Testis (tissue), 2 donors: Measurements from ENCODE around the gene HOXB3.

ENCODE experiments used
- POLR2A ChIP-seq: fragments of 450-650 bp; IDR thresholded peaks from one replicate; pipeline ENCODE4 v1.6.1; 2017; ENCODE audit warnings: antibody characterized with exemption, mild to moderate bottlenecking, moderate library complexity
- TF ChIP-seq, protein P1 (sequence below), 3 experiments: fragments of 450-650 bp in 2 of 3; fragments of 200-600 bp in 1 of 3; sonication (generic) in 1 of 3; IDR thresholded peaks; one replicate each; pipeline ENCODE4 v1.5.1; 2016 to 2019; ENCODE audit warnings: antibody characterized with exemption in 3 of 3, mild to moderate bottlenecking in 2 of 3, moderate library complexity in 1 of 3

DNA sequence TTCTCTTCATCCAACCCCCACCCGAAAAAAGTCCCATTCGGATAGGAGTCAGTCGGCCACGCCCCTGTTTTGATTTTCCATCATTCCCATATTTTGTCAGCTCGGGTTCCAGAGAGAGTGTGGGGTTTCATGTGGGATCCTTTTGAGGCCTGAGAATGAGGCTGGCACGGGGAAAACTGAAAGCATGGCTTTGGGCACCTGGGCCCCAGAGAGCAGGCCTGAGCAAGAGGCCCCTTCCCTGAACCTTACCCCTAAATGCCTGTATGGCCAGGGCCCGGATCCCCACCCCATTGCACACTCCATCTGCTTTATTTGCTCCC, 7.3 kb downstream of the HOXB3 start:
- TF ChIP-seq, protein P1, sequence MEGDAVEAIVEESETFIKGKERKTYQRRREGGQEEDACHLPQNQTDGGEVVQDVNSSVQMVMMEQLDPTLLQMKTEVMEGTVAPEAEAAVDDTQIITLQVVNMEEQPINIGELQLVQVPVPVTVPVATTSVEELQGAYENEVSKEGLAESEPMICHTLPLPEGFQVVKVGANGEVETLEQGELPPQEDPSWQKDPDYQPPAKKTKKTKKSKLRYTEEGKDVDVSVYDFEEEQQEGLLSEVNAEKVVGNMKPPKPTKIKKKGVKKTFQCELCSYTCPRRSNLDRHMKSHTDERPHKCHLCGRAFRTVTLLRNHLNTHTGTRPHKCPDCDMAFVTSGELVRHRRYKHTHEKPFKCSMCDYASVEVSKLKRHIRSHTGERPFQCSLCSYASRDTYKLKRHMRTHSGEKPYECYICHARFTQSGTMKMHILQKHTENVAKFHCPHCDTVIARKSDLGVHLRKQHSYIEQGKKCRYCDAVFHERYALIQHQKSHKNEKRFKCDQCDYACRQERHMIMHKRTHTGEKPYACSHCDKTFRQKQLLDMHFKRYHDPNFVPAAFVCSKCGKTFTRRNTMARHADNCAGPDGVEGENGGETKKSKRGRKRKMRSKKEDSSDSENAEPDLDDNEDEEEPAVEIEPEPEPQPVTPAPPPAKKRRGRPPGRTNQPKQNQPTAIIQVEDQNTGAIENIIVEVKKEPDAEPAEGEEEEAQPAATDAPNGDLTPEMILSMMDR (IDR thresholded peaks at IDR 0.05), result no peak
- TF ChIP-seq POLR2A, result no peak
